NCI-H2227 treated with DMSO at 0.1 percent for 48 hours (cell line): ENCODE results near the gene FMN1.

Source experiments
- DNase-seq: peaks from one replicate; lab custom pipeline; 2025; lab: John Stamatoyannopoulos, UW

Gene FMN1

GRCh38 chr15:32765236-32765635, 429.3 kb downstream of the FMN1 start:
- no peak for DNase-seq

GRCh38 chr15:32763295-32763694, 431.2 kb downstream of the FMN1 start:
- no peak for DNase-seq

DNA sequence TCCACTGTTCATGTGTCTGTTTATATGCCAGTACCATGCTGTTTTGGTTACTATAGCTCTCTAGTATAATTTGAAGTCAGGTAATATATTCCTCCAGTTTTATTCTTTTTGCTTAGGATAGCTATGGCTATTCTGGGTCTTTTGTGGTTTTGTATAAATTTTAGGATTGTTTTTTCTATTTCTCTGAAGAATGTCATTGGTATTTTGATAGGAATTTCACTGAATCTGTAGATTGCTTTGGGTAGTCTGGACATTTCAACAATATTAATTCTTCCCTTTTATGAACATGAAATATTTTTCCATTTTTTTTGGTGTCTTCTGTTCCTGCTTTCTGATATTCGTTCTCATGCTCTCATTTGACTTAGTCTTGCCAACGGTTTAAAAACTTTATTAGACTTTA, 437.1 kb downstream of the FMN1 start:
- no peak for DNase-seq

DNA sequence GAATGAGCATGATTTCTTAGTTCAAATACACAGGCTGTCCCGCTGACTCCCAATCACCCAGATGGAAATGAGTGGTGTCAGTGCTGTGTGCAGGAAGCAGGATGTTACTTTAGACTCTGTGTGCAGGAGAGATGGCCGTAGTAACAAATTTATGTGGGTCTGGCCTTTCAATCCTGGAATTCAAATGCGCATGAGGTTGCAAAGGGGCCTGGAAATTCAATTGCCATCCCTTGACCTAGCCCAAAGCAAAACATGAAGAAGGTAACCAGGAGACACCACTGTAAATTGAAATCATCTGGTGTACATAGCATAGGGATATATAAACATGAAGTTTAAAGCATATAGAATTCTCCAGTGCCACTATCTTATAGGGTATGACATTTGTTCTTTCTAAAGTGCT, 443.5 kb downstream of the FMN1 start:
- DNase-seq: no peak

DNA sequence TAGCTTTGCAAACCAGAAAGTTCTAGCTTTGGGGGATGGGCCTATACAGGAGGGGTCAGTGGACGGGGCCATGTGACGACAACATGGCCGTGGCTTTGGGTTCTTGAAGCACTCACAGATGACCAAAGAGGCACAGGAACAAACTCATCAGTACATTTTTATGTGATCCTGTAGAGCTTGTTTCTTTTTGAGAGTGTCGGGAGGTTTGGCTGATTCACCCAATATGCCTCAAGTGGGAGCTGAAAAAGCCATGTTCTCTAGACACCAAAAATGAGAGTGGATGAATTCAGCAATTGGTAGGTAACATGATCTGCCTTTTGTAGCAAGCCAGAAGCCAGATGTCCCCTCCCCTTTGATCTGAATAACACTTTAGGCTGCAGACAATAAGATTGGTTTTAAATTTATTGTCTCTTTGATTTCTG, 446.6 kb downstream of the FMN1 start:
- DNase-seq: no peak

- DNase-seq: no peak
These were observed 448.2 kb downstream of the FMN1 start for GRCh38 chr15:32746116-32746857.

- DNase-seq: no peak
These were observed 450.9 kb downstream of the FMN1 start for GRCh38 chr15:32743411-32744140.

DNA sequence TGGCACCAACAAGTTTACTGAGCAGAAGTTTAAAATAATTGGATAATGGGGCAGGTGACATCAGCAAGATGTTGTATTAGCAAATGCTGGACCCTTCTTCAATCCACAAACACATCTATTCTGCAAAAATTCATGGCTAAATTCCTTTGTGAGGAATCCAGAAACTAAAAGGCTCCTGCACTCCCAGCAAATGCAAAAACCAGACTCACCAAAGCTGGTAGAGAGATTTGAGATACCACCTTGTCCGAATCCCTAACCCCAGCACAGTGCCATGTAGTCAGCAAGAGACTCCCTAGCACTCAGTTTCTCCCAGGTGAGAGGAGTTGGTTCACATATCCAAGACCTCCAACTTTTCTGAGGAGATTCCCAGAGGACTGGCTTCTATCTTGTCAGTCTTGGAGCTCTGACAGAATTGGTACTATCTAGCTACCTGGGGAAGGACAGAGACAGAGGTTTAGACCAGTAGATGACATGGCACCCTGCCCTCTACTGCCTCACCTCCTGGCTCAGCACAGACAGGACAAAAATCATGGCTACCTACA, 454.9 kb downstream of the FMN1 start:
- no peak for DNase-seq

- no peak for DNase-seq
These were observed 455.8 kb downstream of the FMN1 start for GRCh38 chr15:32738666-32739065.

DNA sequence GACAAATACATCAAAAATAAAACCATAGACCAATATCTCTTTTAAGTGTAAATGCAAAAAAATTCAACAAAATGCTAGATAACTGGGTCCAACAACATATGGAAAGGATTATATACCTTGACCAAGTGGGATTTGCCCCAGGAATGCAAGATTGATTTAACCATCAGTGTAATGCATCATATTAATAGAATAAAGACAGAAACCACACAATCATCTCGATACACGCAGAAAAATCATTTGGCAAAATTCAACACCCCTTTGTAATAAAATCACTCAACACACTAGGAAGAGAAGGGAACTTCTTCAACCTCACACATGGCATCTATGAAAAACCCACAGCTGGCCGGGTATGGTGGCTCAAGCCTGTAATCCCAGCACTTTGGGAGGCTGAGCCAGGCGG, 457.2 kb downstream of the FMN1 start:
- DNase-seq: no peak

GRCh38 chr15:32736701-32737061, 457.8 kb downstream of the FMN1 start:
- no peak for DNase-seq

GRCh38 chr15:32735989-32736700, 458.4 kb downstream of the FMN1 start:
- DNase-seq: no peak

DNA sequence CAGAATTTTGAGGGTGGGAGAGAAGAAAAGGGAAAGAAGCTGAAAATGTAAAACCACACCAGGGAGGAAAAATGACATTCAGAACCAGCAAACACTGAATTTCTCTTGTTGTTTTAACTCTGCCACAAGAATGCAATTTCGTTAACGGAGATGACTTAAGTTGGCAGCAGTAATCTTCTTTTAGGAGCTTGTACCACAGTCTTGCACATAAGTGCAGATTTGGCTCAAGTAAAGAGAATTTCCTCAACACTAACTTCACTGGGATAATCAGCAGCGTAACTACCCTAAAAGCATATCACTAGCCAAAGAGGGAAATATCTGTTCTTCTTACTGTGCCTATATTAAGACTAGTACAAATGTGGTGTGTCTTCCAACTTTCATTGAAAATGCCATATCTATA, 461.2 kb downstream of the FMN1 start:
- DNase-seq: no peak

GRCh38 chr15:32732574-32733157, 461.8 kb downstream of the FMN1 start:
- no peak for DNase-seq

- no peak for DNase-seq
These were observed 463.5 kb downstream of the FMN1 start for GRCh38 chr15:32730677-32731654.

DNA sequence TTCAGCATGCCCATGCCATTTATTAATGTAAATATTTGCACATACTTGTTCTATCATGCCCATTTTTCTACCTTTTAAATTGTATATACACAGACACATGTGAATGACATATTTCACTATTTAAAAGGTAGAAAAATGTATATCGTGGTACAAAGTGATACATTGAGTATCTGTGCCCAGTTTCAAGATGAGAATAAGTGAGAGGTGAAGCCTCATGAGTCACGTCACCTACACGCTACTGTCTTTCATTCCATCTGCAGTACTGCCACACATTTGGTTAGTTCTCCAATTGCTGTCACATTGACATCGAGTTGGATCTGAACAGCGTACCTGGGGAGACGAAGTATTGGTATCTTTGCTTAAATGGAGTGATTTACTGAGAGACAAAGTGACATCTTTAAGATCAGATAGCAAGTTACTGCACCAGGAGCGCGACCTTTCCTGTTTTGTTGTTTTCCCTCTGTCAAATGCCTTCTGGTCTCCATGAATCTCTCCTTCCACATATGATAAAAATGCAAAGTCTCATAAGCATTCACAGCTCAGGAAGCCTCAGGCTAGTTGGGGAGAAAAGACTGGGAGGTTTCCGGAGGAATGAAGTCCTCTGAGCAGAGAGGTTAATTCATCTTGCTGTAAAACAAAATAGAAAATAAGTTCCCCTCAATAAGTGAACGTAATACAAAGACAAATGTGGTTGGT, 464.7 kb downstream of the FMN1 start:
- no peak for DNase-seq

DNA sequence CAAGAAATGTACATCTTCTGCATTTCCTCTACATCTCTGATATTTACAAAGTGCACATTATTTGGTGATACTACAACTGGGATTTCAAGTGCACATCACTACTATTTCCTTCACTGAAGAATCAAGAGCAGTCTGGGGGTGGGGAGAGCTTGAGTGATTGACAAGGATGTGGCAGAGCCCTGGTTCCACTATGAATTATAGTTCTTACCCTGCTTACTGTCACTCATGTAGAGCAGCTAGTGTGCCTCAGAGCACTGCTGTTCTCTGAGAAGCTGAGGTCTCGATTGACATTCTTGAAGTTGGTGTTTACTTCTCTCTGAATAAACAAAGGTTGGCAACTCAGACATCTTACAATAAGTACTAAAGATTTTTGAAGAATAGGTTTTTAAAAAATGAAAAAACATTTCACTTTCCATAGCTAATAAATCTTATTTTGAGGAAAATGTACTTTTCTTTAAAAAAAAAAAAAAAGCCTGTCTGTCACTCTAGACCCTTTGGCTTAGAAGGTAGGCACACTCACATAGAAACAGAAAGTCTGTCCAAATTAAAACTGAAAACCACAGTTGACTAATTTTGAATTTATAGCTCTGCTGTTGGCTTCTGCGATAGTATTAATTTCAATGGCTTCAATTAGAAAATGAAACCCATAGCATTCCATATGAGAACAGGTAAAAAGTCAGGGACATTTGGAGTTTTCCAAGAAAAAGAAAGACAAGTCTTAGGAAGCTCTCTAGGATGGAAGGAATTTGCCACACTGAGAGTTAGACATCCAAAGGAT, 471.2 kb downstream of the FMN1 start:
- no peak for DNase-seq

DNA sequence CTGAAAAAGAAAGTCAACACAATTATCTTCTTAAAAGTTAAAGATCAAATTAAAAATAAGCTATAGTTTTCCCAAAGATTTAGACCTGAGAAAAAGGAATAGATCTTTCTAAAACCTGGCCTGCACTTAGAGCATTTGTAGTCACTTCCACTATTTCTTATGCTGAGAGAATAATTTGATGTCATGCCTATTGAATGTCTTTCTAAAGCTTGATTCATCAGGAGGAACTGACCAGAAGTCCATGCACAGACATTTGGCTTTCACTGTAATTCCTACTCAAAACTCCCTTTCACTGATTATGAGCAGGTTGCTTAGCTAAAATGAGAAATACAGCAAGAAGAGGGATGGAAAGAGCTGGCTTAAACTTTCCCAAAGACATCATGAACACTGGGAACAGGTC, 472.4 kb downstream of the FMN1 start:
- no peak for DNase-seq

GRCh38 chr15:32721596-32721995, 472.9 kb downstream of the FMN1 start:
- no peak for DNase-seq
